DND-41 (cell line): ENCODE results near the gene ADGB.

Source experiments
- EZH2 ChIP-seq: IDR thresholded peaks from 3 replicates; pipeline ENCODE4 v1.6.1; 2012; ENCODE audit warnings: borderline replicate concordance, low read depth, mild to moderate bottlenecking, moderate library complexity, low read length, inconsistent platforms; ENCODE audit not compliant: severe bottlenecking
- TF ChIP-seq, protein P1 (sequence below): IDR thresholded peaks from 2 replicates; pipeline ENCODE4 v1.5.1; 2012; ENCODE audit warnings: borderline replicate concordance, low read length, moderate library complexity, mild to moderate bottlenecking; ENCODE audit not compliant: poor library complexity, severe bottlenecking; ENCODE audit errors: extremely low read depth

DNA sequence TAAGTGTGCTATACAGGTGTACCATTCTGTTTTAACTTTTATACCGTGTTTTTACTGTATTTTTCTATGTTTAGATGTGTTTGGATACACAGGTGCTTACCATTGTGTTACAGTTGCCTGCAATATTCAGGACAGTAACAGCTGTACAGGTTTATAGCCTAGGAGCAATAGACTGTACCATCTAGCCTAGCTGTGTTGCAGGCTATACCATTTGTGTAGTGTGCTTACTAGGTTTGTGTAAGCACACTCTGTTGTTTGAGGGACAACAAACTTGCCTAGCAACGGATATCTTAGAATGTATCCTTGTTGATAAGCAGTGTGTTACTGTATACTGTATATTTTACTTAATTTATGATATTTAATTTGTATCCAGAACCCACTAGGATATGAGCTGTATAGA, 35.2 kb downstream of the ADGB start:
- TF ChIP-seq, protein P1, sequence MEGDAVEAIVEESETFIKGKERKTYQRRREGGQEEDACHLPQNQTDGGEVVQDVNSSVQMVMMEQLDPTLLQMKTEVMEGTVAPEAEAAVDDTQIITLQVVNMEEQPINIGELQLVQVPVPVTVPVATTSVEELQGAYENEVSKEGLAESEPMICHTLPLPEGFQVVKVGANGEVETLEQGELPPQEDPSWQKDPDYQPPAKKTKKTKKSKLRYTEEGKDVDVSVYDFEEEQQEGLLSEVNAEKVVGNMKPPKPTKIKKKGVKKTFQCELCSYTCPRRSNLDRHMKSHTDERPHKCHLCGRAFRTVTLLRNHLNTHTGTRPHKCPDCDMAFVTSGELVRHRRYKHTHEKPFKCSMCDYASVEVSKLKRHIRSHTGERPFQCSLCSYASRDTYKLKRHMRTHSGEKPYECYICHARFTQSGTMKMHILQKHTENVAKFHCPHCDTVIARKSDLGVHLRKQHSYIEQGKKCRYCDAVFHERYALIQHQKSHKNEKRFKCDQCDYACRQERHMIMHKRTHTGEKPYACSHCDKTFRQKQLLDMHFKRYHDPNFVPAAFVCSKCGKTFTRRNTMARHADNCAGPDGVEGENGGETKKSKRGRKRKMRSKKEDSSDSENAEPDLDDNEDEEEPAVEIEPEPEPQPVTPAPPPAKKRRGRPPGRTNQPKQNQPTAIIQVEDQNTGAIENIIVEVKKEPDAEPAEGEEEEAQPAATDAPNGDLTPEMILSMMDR = no peak
- no peak for TF ChIP-seq EZH2
